Hippocampal formation (tissue), 2 donors: ENCODE data around the gene CELF4.

Experiments
- DNase-seq, 2 donors: peaks; one replicate each; lab custom pipeline; 2025; lab: John Stamatoyannopoulos, UW

CELF4 gene

DNA sequence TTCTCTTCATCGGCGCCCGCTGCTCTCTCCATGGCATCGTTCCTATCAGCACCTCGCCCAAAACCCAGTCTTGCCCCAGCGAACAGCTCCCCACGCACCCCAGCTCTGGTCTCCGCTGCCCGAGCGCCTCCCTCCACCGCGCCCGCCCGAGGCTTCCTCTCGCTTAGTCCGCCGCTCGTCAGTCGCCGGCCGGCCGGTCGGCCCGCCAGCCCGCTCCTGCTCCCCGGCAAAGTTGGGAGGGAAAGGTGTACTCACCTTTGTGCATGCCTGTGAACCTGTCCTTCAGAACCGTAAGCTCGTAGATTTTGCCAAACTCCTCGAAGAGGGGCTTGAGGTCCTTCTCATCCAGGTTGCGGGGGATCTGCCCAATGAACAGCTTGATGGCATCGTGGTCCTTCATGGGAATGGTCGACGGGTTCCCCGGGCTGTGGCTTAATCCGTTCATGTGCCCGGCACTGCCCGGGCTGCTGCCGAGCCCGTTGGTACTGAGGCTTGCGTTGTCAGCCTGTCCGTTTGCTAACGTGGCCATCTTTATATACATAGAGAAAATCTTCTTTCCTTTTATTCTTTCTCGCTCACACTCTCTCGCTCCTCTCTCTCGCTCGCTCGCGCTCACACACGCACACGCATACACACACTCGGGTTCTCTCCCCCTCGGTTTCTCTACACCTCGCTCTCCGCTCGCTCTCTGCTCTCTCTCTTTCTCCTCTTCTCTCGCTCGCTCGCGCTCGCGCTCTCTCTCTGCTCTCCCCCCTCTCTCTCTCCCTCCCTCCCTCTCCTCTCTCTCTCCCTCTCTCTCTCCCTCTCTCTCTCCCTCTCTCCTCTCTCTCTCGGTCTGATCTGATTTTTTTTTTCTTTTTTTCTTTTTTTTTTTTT, at the start of gene CELF4:
CELF4 (minus strand) TSS at position 698 of the 876 bp plus-strand sequence.
- DNase-seq: peak in 1 of 2 donors; percentile 59

- no peak for DNase-seq
These were observed 47.6 kb upstream of the CELF4 start for GRCh38 chr18:37613253-37613565.

DNA sequence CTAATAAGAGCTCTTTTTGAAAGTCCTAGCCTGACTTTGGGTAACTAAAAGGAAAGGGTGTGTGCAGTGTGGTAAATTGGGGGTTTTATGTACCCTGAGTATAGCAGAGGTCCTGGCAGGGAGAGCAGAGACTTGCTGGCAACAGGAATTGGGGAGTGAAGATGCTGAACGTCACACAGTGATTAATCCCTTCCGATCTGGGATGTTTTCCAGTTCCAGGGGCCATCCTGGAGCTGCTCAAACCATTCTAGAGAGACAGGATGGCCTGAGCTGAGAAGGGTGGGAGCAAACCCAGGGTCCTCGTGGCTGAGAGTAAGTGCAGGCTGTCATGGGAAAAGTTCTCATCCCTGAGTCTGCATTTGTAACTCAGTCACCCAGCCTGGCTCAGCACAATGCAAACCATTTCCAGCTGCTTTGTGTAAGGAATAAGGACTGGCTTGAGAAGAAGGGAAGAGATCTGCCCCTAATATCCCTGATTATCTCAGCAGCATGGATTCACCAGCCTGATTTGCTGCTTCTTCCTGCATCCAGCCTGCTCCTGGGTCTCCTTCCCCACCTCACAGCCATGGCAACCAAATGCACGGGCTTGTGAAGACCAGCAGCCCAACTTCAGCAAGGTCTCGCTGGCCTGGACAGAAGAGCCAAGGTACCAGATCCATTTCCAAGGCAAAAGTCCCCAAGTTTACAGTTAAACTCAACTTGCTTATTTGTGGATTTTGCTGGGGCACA, 47.1 kb upstream of the CELF4 start:
- no peak for DNase-seq

DNA sequence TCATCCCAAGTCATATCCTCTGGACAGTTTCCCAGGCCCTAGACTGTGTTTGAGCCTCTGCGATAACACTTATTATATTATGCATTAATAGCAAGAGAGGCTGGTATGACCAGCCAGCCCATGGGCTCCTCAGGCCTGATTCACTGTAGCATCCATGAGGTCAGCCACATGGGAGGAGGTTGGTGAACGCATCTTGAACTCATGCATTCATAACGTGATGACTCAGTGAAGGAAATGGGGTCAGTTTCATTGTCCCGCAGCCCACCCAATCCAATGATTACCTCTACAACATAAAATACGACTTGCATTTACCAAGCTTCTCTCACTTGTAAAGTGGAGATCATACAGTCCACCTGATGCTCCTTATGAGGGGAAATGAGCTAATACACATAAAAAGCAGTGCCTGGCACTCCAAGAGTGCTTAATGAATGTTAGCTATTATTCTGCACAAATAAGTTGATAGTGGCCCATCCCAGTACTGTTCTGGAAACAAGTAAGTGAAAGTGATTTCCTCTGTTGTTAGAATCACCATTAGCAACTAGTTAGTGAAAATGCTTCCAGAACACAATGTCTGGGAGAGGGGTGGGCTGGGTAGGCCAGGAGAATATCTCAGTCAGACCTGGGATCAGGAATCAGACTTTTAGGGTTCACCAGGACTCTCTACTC, 46.1 kb upstream of the CELF4 start:
- DNase-seq: no peak

DNA sequence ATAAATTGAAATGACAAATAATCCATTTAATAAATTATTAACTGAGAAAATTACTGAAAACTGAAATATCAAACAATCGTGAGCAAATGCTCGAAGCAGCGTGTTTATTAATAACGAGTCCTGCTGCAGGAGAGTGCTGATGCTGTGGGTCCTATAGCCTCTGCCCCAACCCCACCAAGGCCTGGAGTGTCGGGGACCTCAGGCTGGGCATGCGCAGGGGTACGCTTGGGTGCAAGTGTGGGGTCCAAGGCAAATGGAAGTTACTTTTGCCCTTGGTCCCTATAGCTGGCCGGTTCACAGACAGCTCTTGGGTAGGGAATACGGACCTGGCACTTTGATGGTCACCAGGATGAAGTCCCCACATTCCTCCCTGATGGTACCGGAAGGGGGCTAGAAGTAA, 43.3 kb upstream of the CELF4 start:
- no peak for DNase-seq

- DNase-seq: no peak
These were observed 41.7 kb upstream of the CELF4 start for GRCh38 chr18:37607281-37607680.

DNA sequence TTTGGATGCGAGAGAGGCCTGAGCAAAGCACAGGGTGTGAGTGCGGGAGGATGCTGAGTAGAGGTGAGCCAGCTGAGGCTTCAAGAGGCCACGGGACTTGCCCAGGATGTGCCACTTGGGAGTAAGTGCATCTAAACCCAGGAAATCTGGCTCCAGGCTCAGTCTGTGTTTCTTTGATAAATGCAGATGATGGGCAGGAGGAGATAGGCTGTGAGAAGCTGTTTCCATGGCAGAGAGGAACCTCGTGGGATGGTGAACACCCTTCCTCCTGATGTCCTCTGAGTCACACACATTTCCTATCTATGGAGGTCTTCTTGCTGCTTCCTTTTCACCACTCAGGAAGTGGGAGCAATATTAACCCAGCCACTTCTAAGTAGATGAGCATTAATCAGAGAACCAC, 38.4 kb upstream of the CELF4 start:
- no peak for DNase-seq

DNA sequence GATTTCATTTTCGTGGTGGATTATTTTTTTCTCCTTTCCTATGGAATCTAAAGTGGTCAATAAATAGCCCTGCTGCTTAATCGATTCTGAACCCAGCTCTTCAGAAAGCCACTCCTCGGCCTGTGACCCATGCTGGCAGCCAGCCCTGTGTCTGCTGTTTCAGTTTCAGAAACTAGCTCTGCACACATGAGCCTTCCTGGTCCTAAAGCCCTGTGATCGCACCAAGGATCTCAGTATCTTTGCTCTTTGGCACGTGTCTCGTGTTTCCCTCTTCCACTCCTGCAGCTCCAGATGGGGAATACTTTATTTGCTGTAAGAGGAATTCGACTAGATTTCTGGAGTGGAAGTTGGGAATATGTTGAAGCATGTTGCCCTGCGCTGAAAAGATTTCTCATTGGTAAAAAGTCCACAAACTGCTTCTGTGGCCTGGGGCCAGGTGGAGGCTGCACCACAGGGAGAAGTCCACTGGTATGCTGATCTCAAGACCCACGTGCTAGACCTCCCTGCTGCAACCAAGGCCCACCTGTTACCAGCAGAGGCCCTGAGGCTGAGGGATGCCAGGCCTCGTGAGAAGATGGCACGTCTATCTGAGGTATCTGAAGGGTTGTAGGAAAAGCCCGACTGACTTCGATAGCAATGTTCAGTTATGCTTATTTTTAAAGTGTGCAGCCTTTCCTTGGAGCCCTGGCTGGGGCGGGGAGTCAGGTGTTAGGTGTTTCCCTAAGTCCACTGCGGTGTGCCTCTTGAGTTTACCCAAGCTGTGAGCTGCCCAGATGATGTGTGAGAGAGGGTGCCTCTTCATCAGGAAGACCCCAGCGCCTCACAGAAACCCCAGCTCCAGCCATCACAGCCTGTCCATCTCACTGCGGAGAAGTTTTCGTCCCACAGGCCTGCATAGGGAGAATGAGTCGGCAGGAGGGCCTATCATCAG, 33.6 kb upstream of the CELF4 start:
- DNase-seq: no peak

DNA sequence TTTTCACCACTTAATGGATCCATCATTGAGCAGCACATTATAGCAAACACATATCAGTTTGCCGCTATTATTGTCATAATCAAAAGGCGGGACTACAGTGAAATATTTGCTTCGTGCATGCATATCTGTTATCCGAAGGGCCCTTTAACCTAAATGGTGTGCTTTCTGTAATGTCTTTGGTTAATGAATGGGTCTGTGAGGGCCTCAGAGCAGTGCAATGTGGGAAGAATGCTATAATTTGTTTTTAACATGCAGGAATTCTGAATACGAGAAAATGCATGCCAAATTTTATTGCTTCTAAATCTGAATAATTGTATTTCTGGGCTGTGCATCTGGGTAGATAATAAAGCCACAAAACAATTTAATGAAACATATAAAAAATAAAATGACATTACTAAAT, 32.8 kb upstream of the CELF4 start:
- no peak for DNase-seq

DNA sequence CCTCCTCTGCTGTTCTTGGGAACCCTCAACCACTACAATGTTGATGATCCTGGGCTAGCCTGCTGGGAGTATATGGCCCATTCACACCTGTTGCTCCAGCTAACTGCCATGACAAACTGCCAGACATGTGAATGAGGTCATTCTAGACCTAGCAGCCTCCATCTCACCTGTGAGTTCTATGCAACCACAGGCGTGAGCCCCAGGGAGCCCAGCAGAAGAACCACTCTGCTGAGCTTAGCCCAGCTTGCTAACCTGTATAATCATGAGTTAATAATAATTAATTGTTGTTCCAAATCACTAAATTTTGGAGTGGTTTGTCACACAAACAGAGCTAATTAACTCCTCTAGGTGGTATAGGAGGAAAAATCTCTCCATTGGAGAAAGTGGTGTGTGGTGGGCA, 24.7 kb upstream of the CELF4 start:
- DNase-seq: no peak

DNA sequence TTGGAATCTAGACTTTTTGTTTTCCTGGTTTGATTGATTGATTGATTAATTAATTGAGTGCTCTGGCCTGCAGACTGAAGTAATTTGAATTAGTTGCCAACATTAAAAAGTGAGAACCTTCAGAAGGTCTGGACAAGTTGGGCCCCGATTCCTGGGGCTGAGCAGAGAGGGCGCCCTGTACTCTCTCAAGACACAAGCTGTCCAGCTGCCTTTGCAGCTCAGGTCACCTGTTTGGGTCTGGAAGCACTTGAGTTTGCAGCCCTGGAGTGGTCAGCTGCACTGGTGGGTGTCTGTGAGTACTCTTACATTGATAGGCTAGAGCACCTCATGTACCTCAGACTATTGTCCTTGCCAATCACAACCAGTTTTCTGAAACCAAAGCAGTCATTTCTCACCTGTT, 22.7 kb upstream of the CELF4 start:
- no peak for DNase-seq

DNA sequence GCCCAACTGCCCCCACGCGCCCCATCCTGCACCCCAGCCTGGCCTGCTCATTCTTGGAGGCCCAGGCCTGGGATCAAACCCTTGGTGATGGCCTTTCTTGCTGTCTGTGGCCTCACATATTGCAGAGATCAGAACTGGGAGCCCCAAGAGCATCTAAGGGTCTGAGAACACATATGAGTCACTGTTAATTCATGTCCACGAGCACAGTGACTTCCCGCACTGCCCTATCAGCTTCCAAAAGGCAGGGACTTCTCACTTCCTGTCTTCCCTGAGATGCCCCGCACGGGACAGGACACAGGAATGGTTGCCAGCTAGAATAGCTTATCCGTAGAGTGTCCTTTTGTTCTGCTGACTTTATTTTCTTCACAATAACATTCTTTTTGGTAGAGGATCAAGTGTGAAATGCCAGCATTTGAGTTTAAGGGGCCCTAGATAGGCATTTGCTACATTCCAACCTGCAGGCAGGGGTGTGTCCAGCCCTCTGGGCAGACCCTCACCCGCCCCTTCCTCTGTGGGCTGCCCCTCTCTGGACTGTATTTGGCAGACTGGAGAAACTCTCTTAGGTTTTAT, 21.1 kb upstream of the CELF4 start:
- no peak for DNase-seq

- DNase-seq: no peak
These were observed 19.5 kb upstream of the CELF4 start for GRCh38 chr18:37584952-37585695.

- no peak for DNase-seq
These were observed 18.6 kb upstream of the CELF4 start for GRCh38 chr18:37584217-37584616.

DNA sequence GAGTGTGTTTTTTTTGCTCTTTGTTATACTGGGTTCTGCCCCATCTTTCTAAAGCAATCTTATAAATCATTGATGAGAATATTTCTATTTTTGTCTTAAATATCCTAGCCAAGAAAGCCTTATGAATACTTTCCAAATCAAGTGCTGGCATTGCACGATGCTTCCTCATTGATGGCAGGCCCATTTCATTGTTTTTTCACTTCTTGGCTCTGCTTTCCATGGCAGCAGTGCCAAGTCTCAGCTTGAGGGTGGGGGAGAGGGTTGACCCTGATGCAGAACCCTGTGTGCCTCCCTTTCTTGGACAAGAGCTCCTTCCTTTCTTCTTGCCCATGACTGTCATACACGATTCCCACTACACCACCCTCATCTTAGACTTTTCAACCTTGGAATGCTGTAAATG, 16.7 kb upstream of the CELF4 start:
- no peak for DNase-seq

- DNase-seq: peak in 1 of 2 donors; percentile 25
These were observed 13.4 kb upstream of the CELF4 start for GRCh38 chr18:37578886-37579513.

- no peak for DNase-seq
These were observed 12.6 kb upstream of the CELF4 start for GRCh38 chr18:37578182-37578678.

DNA sequence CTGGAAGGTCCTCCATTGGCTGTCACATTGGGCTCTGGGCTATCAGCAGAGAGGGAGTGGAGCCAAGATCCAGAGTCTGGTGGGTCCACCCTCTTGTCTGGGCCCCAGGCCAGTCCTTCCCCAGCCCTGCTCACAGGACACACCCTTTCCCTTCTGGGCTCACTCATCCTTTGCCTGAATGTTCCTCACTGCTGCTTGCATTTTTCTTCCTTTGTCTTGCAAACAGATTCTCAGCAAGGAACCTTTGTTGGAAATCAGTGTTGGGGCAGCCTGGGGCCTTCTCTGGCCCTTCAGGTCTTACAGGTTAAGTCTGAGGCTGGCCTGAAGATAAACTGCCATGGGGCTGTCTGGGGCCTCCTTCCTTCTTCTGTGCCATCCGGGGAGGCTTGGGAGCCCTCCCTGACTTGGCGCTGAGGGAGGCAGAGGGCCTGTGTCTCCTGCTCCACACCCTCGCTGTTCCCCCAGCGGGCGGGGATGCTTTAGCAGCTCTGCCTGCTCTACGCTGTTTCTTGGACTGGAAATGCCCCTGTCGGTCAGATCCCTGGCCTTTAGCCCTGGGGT, 11.5 kb upstream of the CELF4 start:
- no peak for DNase-seq

GRCh38 chr18:37575646-37576045, 10.0 kb upstream of the CELF4 start:
- DNase-seq: no peak

DNA sequence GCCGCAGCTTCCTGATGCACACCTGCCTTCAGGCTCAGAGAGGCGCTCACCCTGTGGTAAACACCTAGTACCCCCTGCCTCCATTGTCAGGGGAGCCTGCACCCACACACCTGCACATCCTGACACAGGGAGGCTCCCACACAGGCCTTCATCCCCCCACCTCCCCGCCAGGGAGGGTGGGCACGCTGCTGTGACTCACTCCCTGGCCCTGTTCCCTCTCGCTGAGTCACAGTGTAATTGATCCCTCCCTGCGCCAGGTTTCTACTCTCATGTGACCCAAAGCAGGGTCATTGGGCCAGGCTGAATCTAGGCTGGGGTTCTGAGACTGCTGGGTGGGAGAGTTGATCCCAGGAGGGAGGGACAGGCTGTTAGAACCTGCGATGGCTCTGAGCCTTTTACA, 8.5 kb upstream of the CELF4 start:
- no peak for DNase-seq
